GM19043 (cell line): ENCODE data around the gene HOXA2.

Experiments used
- ATAC-seq: cut with Tn5 transposase; IDR thresholded peaks from one replicate; pipeline ENCODE4 v1.9.1; 2021; ENCODE audit warnings: low read depth; ENCODE audit not compliant: unreplicated experiment

The HOXA2 gene

GRCh38 chr7:27101171-27101956, 1.1 kb downstream of the HOXA2 start:
- no peak for ATAC-seq

- ATAC-seq = no peak
Measured at GRCh38 chr7:27100694-27101170, 1.8 kb downstream of the HOXA2 start.

- no peak for ATAC-seq
Measured at GRCh38 chr7:27099453-27100370, 2.8 kb downstream of the HOXA2 start.

- no peak for ATAC-seq
Measured at GRCh38 chr7:27098578-27099451, 3.7 kb downstream of the HOXA2 start.

DNA sequence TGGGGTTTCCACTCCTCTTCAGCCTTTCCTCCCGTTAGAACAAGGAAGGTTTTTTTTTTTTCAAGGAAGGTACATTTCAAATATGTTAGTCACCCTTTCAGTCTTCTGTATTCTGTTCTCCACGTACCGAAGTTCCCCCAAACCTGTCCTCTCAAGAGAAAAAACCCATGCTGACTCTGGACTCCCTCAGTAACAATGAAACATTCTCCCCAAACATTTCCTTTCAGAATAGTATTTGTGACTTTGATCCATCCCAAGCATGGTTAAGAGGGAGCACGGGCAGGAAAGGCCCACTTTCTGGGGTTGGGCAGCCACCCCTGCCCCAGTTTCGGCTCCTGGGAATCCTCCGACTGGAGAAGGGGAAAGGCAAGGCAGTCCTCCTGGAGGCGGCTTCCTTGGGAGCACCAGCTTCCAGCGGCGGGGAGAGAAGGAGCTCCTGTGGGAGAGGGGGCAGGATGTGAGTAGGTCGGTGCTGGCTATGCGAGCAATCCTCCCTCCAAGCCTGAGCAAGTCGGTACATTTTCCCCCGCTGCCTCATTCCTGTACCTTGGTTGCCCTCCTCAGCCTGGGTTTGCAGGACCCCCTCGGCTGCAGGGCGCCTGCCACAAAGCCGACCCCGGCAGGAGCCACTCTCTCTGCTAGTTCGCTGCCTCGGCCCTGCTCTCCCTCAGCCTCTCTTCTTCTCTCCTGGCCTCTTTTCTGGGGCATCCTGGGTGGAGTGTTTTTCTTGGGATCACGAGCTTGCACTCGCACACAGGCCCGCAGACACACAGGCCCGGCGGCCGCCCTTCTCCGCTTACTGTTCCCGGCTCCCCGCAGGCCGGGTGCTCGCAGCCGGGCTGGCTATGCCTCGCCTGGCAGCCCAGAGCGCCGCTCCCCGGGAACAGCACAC, 4.6 kb downstream of the HOXA2 start:
- no peak for ATAC-seq

- ATAC-seq = no peak
Measured at GRCh38 chr7:27096768-27097514, 5.5 kb downstream of the HOXA2 start.

DNA sequence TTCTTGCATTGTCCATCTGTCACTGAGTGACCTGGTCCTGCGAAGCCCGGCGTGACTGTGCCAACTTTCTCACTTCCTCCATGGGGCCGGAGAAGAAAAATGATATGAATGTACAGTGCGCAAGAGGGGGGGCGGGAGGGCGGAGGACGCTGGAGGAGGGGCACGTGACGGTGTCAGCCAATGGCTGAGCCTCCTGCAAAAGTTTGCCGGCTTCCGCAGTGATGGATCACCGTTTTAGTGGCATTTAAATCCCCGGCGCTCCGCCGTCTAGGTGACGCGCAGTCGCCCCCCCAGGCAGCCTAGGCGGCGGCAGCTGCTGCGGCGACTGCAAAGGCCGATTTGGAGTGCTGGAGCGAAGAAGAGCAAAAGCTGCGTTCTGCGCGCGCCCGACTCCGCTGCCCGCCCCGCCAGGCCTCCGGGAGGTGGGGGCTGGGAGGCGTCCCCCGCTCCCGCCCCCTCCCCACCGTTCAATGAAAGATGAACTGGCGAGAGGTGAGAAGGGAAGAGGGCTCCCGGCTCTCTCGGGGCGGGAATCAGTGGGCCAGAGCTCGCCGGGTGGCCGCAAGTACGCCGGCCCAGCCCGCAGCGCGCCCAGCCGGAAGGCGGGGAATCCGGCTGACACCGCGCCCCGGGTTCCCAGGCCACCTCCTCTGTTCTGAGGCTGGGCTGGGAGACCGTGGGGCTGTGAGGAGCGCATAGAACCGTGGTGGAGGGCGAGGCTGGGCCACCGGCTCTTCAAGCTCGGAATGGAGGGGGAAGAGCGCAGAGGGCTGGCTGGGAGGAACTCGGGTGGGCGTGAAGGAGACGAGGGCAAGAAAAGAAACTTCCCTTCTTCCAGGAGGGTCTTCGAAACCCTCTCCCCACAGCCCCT, 6.4 kb downstream of the HOXA2 start, which contains the start of gene HOXA1:
Gene HOXA1 (minus strand): TSS at position 104 of the 871 bp plus-strand sequence. CDS start 88 bp downstream, at position 16.
- peak; percentile 74 for ATAC-seq

GRCh38 chr7:27095050-27095896, 7.2 kb downstream of the HOXA2 start:
- no peak for ATAC-seq

DNA sequence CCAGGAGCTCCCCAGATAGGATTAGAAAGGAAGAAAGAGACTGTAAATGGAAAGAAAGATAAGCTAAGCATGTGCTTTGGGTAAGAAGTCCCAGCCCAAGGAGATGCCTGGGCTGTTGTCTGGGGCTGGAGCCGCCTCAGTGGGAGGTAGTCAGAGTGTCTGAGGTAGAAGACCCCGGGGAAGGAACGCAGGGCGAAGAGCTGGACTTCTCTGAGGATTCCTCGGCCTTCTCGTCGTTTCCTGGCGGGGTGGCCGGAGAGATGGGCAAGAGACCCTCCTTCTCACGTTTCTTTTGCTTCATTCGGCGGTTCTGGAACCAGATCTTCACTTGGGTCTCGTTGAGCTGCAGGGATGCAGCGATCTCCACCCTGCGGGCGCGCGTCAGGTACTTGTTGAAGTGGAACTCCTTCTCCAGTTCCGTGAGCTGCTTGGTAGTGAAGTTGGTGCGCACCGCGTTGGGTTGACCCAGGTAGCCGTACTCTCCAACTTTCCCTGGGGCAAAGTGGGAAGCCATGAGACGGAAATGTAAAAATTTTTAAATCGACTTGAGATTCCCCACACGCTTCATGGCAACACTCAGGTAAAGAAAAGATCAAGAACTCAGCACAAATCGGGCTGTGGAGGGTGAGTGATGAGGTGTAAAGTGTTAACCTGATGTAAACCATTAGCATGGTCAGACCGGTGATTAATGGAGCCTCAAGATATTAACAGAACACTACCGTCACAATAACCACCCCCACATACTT, 8.0 kb downstream of the HOXA2 start:
- ATAC-seq = no peak

- no peak for ATAC-seq
Measured at GRCh38 chr7:27093184-27093895, 9.1 kb downstream of the HOXA2 start.

DNA sequence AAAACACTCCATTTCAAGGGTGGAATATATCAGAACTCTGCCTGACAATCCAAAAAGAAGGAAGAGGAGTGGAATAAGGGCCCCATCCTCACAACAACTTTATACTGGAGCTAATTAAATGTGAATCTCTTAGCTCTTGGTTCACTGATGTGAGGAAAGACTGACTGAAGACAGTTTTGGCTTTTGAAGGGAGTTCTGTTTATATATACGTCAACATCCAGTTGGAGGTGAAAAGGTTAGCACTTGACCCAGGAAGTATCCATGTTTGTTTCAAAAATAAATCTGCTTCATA, 9.7 kb downstream of the HOXA2 start:
- no peak for ATAC-seq

DNA sequence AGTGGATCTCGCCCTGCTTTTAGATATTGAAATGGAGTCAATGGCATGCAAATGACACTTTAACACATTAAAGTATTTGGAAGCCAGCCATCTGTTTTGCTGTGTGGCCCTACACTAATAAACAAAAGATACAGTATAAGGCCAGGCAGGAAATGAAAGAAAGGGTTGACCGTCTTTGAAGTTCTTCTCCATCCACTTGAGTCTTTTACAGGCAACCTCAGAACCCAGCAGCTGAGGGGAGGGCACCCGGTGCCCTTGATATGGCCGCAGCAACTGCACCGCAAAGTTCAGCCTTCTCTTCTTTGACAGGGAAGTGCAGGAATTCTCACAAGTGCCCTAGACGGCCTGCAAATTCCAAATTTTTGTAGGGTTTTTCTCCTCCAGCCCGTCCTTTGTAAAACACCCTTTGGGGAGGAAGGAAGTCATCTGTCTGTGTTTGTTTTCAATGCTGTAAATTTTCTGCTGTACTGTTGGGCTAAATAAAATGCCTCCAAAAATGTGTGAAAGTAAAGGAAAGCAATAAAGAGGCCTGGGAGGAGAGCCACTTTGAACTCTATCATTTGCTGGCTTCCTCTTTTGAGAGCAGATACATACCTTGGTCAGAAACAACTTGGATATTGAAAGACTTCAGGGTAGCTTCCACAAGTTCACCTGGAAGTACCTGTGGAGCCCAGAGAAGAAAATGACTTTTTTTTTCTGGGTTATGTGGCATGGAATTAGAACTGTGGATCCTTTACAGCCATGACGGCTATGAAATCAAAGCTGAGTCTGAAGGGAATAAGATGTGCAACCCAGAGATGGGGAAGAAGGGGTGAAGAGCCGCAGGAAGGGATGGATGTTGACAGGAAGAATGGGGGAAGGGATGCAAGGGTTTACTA, 10.3 kb downstream of the HOXA2 start:
- no peak for ATAC-seq

DNA sequence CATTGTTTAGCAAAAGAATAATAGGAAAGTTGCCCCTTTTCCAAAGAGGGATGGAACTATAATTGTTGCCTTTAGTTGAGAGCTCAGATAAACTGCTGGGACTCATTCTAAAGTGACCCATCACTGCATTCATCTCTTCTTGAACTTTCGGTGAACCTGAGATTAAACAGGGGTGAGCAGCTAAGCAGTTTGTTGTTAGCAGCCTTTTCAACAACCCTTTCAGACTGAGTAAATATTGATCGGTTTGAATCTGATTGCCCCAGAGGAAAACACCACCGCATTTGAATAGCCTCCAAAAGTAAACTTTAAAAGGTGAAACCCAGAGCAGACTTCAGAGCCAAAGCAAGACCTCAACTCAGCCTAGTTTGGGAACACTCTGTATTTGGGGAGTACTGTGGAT, 11.4 kb downstream of the HOXA2 start:
- no peak for ATAC-seq

GRCh38 chr7:27088002-27088922, 14.2 kb downstream of the HOXA2 start:
- no peak for ATAC-seq
